ENCODE data around the gene TSPAN14. TPM values are rescaled to one million over a fixed set of nuclear protein-coding genes. Genes with fewer than 3 reads are reported as not detected.

Gene TSPAN14
- total RNA-seq, 1 experiment from 2014 or later: 73.5 TPM

DNA sequence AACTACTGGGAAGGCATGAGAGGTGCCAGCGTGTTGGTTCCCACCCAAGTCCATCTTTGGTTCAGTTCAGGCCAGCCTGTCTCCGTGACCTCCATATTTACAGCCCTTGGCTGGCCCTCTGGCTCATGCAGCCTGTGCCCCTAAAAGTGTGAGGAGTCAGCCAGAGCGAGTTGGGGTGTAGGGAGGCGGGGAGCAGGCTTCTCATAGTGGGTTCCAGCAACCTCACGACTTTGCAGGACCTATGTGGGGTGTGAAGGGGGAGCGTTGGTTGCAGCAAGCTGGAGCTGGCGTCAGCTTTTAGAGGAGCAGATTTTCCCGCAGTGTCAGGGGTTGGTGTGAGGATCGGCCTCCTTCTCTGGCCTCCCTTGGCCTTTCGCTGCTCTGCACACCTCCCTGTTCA, 9.8 kb downstream of the TSPAN14 start:
- peak overlapping the region; percentile 39 for H3K4me3 Mint-ChIP-seq
- peaks cover 4% of the 10 kb centered on the region; the same call in 1 of the 2 replicates for H3K36me3 Mint-ChIP-seq
- no peaks in the 10 kb centered on the region for H3K9me3 Mint-ChIP-seq
- H3K27ac Mint-ChIP-seq: peak overlapping the region; percentile 92
- DNase-seq (ENCODE audit: low spot score): no peak
- CTCF ChIA-PET: interaction anchor here (0.8 to 34.2 kb wide), 9 partner anchors 8 to 203 kb away, joined by 3 to 802 read pairs (median 7); partner anchors contain the start of gene PRXL2A
- H3K4me1 Mint-ChIP-seq: peaks cover 96% of the 10 kb centered on the region
- POLR2A ChIA-PET: no interaction called here
- TF ChIP-seq ATF1 (CRISPR knock-in tag; IDR thresholded peaks at IDR 0.05): no peak
- no peak for TF ChIP-seq RORB (CRISPR knock-in tag; IDR thresholded peaks at IDR 0.05)
- peaks cover 31% of the 10 kb centered on the region for H3K27me3 Mint-ChIP-seq (ENCODE audit: low read depth)
- no peak for ATAC-seq

DNA sequence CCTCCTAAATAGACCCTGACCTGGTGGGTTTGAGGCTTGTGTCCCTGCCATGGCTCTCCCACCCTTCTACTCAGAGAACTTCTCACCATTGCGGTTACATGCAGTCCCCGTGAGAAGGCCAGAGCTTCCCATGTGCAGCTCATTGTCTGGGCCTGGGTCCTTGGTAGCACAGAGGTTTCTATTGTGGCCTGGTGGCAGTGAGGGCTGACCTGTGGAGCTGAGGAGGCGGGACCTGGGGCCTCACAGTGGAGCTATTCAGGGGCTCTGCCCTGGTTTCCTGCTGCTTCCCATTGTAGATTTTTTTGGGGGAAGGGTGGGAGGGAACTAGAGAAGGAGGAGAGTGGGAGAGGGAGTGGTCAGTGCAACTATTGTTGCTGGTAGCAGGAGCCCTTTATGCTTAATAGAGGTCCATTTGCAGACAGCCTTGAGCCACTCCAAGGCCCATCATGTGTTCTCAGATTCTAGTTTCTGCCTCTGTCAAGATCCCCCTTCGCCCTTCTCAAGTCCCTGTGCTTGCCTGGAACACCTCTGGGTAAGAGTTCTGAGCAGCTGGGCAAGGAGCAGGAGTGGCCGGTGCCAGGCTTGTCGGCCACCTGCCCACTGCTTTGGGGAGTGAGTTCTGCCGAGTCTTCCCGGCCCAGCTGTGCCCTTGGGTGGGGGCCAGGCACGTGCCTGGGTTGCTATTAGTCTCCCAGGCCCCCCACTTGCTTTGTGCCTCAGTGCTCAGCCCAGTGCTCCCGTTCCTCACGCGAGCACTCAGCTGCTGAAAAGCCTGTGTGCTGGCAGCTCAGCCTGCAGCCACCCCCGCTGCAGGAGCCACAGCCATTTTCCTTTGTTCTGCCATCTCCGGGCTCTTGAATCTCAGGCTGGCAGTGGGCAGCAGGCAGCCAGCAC, 10.7 kb downstream of the TSPAN14 start:
- H3K4me1 Mint-ChIP-seq: peaks cover 91% of the 10 kb centered on the region
- H3K27me3 Mint-ChIP-seq (ENCODE audit: low read depth): peaks cover 39% of the 10 kb centered on the region
- CTCF ChIA-PET: interaction anchor here (0.6 to 34.2 kb wide), 17 partner anchors 9 to 198 kb away, joined by 3 to 802 read pairs (median 4); partner anchors contain the start of gene PRXL2A
- H3K9me3 Mint-ChIP-seq: no peaks in the 10 kb centered on the region
- H3K36me3 Mint-ChIP-seq: peaks cover 8% of the 10 kb centered on the region
- ATAC-seq (peak; percentile 76), DNase-seq (ENCODE audit: low spot score) (peak; percentile 71)
- POLR2A ChIA-PET: interaction anchor here (0.6 to 1.5 kb wide), 9 partner anchors 10 to 272 kb away, joined by 3 to 7 read pairs (median 4); partner anchors contain the start of gene TSPAN14
- peak overlapping the region; percentile 63 for H3K4me3 Mint-ChIP-seq
- TF ChIP-seq, protein P1, sequence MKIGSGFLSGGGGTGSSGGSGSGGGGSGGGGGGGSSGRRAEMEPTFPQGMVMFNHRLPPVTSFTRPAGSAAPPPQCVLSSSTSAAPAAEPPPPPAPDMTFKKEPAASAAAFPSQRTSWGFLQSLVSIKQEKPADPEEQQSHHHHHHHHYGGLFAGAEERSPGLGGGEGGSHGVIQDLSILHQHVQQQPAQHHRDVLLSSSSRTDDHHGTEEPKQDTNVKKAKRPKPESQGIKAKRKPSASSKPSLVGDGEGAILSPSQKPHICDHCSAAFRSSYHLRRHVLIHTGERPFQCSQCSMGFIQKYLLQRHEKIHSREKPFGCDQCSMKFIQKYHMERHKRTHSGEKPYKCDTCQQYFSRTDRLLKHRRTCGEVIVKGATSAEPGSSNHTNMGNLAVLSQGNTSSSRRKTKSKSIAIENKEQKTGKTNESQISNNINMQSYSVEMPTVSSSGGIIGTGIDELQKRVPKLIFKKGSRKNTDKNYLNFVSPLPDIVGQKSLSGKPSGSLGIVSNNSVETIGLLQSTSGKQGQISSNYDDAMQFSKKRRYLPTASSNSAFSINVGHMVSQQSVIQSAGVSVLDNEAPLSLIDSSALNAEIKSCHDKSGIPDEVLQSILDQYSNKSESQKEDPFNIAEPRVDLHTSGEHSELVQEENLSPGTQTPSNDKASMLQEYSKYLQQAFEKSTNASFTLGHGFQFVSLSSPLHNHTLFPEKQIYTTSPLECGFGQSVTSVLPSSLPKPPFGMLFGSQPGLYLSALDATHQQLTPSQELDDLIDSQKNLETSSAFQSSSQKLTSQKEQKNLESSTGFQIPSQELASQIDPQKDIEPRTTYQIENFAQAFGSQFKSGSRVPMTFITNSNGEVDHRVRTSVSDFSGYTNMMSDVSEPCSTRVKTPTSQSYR (CRISPR knock-in tag; IDR thresholded peaks at IDR 0.05): peak; percentile 66
- TF ChIP-seq MAX (CRISPR knock-in tag; IDR thresholded peaks at IDR 0.05): peak; percentile 24; the same call in 1 of the 2 replicates
- TF ChIP-seq SP1 (CRISPR knock-in tag; conservative IDR thresholded peaks at IDR 0.05): peak; percentile 59; the same call in 1 of the 2 replicates
- peak; percentile 88; the same call in 1 of the 2 replicates for TF ChIP-seq ZNF263 (CRISPR knock-in tag; IDR thresholded peaks at IDR 0.05; ENCODE audit: low read depth)
- no peak for TF ChIP-seq ZNF138 (CRISPR knock-in tag; conservative IDR thresholded peaks at IDR 0.05)
- 0 out of 2 replicates have a peak, but pooled peaks have one; percentile 30 for TF ChIP-seq CBFB (CRISPR knock-in tag; IDR thresholded peaks at IDR 0.05; ENCODE audit: low read depth)
- TF ChIP-seq ZMAT4 (CRISPR knock-in tag; IDR thresholded peaks at IDR 0.05): no peak
- 0 out of 2 replicates have a peak, but pooled peaks have one; percentile 22 for TF ChIP-seq AFF4 (CRISPR knock-in tag; IDR thresholded peaks at IDR 0.05; ENCODE audit: borderline replicate concordance)
- peak overlapping the region; percentile 95 for H3K27ac Mint-ChIP-seq

DNA sequence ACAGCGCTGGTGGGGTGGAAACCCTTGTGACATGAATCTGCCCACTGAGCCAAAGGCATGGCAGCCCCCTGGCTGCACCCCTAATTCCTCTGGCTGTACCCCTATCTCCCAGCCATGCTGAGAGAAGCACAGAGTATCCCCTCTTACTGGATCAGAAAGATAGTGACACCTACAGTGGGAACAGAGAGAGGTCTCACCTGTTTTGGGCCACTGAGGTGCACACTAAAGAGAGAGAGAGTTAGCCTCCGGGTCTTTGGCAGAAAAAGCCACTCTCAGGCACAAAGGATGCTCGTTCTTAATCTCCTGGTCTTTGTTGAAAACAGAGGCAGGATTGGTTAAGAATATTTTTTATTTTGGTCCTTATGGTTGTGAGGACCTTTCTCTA, 11.3 kb downstream of the TSPAN14 start:
- ChIA-PET POLR2A (interaction anchor here (0.6 to 1.5 kb wide), 4 partner anchors 11 to 273 kb away, joined by 3 to 7 read pairs (median 4); partner anchors contain the start of gene TSPAN14), CTCF (interaction anchor here (1.2 to 34.2 kb wide), 7 partner anchors 9 to 198 kb away, joined by 3 to 802 read pairs (median 7); no protein-coding TSS in a partner anchor)
- Mint-ChIP-seq H3K4me1 (peaks cover 87% of the 10 kb centered on the region), H3K27ac (peak overlapping the region; percentile 95), H3K9me3 (no peaks in the 10 kb centered on the region), H3K27me3 (ENCODE audit: low read depth) (peaks cover 39% of the 10 kb centered on the region), H3K36me3 (peaks cover 12% of the 10 kb centered on the region), H3K4me3 (peak overlapping the region; percentile 63)
- DNase-seq (ENCODE audit: low spot score) (no peak), ATAC-seq (no peak)
- TF ChIP-seq ZNF317 (CRISPR knock-in tag; IDR thresholded peaks at IDR 0.05; ENCODE audit: borderline replicate concordance, low read depth): no peak
- TF ChIP-seq AFF4 (CRISPR knock-in tag; IDR thresholded peaks at IDR 0.05; ENCODE audit: borderline replicate concordance): no peak
- TF ChIP-seq TCF7 (CRISPR knock-in tag; IDR thresholded peaks at IDR 0.05; ENCODE audit: low read depth): no peak

Measured in WTC11 (cell line).